ENCODE data around the gene BEND5.

The BEND5 gene

GRCh38 chr1:48807554-48808260, 31.0 kb upstream of the BEND5 start:
- no peak overlapping the region for H3K4me3 ChIP-seq (replicated peaks; ENCODE audit: low read depth, low read length)
- TF ChIP-seq, protein P1, sequence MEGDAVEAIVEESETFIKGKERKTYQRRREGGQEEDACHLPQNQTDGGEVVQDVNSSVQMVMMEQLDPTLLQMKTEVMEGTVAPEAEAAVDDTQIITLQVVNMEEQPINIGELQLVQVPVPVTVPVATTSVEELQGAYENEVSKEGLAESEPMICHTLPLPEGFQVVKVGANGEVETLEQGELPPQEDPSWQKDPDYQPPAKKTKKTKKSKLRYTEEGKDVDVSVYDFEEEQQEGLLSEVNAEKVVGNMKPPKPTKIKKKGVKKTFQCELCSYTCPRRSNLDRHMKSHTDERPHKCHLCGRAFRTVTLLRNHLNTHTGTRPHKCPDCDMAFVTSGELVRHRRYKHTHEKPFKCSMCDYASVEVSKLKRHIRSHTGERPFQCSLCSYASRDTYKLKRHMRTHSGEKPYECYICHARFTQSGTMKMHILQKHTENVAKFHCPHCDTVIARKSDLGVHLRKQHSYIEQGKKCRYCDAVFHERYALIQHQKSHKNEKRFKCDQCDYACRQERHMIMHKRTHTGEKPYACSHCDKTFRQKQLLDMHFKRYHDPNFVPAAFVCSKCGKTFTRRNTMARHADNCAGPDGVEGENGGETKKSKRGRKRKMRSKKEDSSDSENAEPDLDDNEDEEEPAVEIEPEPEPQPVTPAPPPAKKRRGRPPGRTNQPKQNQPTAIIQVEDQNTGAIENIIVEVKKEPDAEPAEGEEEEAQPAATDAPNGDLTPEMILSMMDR (IDR thresholded peaks at IDR 0.05; ENCODE audit: low read length, missing control alignments), result no peak
- peak; percentile 16 for DNase-seq (ENCODE audit: low read depth)

- H3K4me3 ChIP-seq (replicated peaks; ENCODE audit: low read depth, low read length), result no peak overlapping the region
- TF ChIP-seq, protein P1 (IDR thresholded peaks at IDR 0.05; ENCODE audit: low read length, missing control alignments), result no peak
- no peak for DNase-seq (ENCODE audit: low read depth)
Observed at GRCh38 chr1:48803474-48803873, 26.8 kb upstream of the BEND5 start.

- no peak for DNase-seq (ENCODE audit: low read depth)
- TF ChIP-seq, protein P1 (IDR thresholded peaks at IDR 0.05; ENCODE audit: low read length, missing control alignments), result no peak
- H3K4me3 ChIP-seq (replicated peaks; ENCODE audit: low read depth, low read length), result no peak overlapping the region
Observed at GRCh38 chr1:48794816-48795215, 18.1 kb upstream of the BEND5 start.

- TF ChIP-seq, protein P1 (IDR thresholded peaks at IDR 0.05; ENCODE audit: low read length, missing control alignments), result no peak
- DNase-seq (ENCODE audit: low read depth), result no peak
- no peak overlapping the region for H3K4me3 ChIP-seq (replicated peaks; ENCODE audit: low read depth, low read length)
Observed at GRCh38 chr1:48793863-48794262, 17.2 kb upstream of the BEND5 start.

DNA sequence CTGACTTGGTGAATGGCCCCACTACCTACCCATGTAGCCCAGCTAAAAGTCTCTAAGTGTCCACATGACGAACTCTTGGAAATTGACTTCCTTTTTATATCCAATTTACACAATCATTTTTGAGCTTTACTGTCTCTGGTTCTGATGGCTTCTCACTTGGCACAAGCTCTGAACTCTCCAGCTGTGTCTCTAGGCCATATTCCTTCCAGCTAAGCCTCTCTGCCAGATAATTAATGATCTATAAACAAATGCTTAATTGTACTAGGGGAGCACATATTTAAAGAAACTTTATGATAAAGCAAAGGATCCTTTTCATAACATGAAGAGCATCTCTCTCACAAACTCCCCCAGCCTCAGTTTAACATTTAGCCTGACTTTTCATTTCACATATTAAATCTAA, 16.3 kb upstream of the BEND5 start:
- TF ChIP-seq, protein P1 (IDR thresholded peaks at IDR 0.05; ENCODE audit: low read length, missing control alignments), result no peak
- no peak overlapping the region for H3K4me3 ChIP-seq (replicated peaks; ENCODE audit: low read depth, low read length)
- no peak for DNase-seq (ENCODE audit: low read depth)

GRCh38 chr1:48790397-48790796, 13.7 kb upstream of the BEND5 start:
- TF ChIP-seq, protein P1 (IDR thresholded peaks at IDR 0.05; ENCODE audit: low read length, missing control alignments), result no peak
- no peak for DNase-seq (ENCODE audit: low read depth)
- H3K4me3 ChIP-seq (replicated peaks; ENCODE audit: low read depth, low read length), result no peak overlapping the region

DNA sequence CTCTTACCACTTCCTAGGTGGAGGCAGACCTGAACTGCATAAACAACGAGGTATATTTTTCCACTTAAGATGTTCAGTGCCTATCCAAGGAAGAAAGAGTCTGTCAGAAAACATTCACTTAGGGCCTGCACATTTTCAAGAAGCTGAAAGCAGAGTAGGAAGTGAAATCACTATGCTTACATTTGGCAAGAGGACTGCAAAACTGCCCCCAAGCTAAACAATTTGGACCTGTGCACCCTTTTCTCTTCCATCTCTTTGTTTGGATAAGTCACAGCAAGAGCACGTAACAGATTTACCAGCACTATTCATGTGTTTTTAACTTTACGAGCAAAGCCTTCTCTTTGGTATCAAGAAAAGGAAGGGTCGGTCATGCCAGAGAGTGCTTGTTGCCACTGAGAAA, 13.2 kb upstream of the BEND5 start:
- DNase-seq (ENCODE audit: low read depth), result no peak
- no peak overlapping the region for H3K4me3 ChIP-seq (replicated peaks; ENCODE audit: low read depth, low read length)
- TF ChIP-seq, protein P1 (IDR thresholded peaks at IDR 0.05; ENCODE audit: low read length, missing control alignments), result no peak

Data from fibroblast of pulmonary artery (primary cell).